ENCODE results near the gene MON1B. TPM values are rescaled to one million over a fixed set of nuclear protein-coding genes. Genes with fewer than 3 reads are reported as not detected.

Gene MON1B
- total and polyA plus RNA-seq, 2 of the 8 experiments (the other 6 are each of a cell fraction or from before 2014, with no cell fraction given), result 20.0 to 45.9 TPM

- TF ChIP-seq CHD7 (IDR thresholded peaks at IDR 0.05; ENCODE audit: insufficient replicate concordance, low read length), result no peak
- TF ChIP-seq RXRA (IDR thresholded peaks at IDR 0.05; ENCODE audit: insufficient read depth, low read depth, low read length), result no peak
These were observed 424 bp downstream of the MON1B start (continued) for GRCh38 chr16:77191259-77191969.
